IMR-90 (cell line): ENCODE results near the gene KLHDC3. TPM values are rescaled to one million over a fixed set of nuclear protein-coding genes. Genes with fewer than 3 reads are reported as not detected.

ENCODE experiments used
- ATAC-seq: fragments of 200-7000 bp; cut with Tn5 transposase; 2 replicates; pipeline ENCODE4 v1.9.1; 2020; ENCODE audit warnings: low read depth, mild to moderate bottlenecking, moderate library complexity
- BruUV-seq: library from RNA; stranded (reverse); fragments of 400-500 nt; replicated peaks from 2 replicates; lab custom pipeline; 2021; lab: Mats Ljungman, UMichigan
- CTCF ChIA-PET: fragments of 300-600 bp; formaldehyde crosslinking; extraction: SDS; loops from one replicate; lab custom pipeline; 2021; ENCODE audit warnings: antibody characterized with exemption; lab: Yijun Ruan, JAX
- POLR2A ChIA-PET: fragments of 300-600 bp; sonication (Branson Sonifier 250); formaldehyde crosslinking; loops from one replicate; lab custom pipeline; 2022; ENCODE audit warnings: antibody characterized with exemption; ENCODE audit not compliant: unreplicated experiment; lab: Charles Lee
- DNase-seq: peaks from one replicate; pipeline ENCODE4 v3.0.0; 2013
- H2AFZ ChIP-seq: replicated peaks from 2 replicates; pipeline ENCODE3; 2013; ENCODE audit warnings: low read length, mild to moderate bottlenecking; ENCODE audit not compliant: poor library complexity
- H2AK5ac ChIP-seq: 2 replicates; pipeline ENCODE4 v1.6.1; 2013; ENCODE audit warnings: low read depth, low read length, inconsistent platforms
- H2AK9ac ChIP-seq: replicated peaks from 2 replicates; pipeline ENCODE3; 2013; ENCODE audit warnings: mild to moderate bottlenecking, low read depth, low read length, moderate library complexity; ENCODE audit not compliant: poor library complexity
- H2BK120ac ChIP-seq: 2 replicates; pipeline ENCODE4 v1.6.1; 2013; ENCODE audit warnings: low read depth, low read length, inconsistent platforms
- H2BK15ac ChIP-seq: 3 replicates; pipeline ENCODE4 v1.6.1; 2013; ENCODE audit warnings: low read depth, low read length, inconsistent platforms
- H2BK20ac ChIP-seq: 2 replicates; pipeline ENCODE4 v1.6.1; 2013; ENCODE audit warnings: low read depth, mild to moderate bottlenecking, inconsistent platforms, low read length, moderate library complexity
- H2BK5ac ChIP-seq: 2 replicates; pipeline ENCODE4 v1.6.1; 2013; ENCODE audit warnings: mild to moderate bottlenecking, low read depth, low read length, inconsistent platforms; ENCODE audit not compliant: poor library complexity, severe bottlenecking
- H3K14ac ChIP-seq: replicated peaks from 2 replicates; pipeline ENCODE4 v1.6.1; 2013; ENCODE audit warnings: low read depth, low read length, inconsistent platforms
- H3K18ac ChIP-seq: 2 replicates; pipeline ENCODE4 v1.6.1; 2013; ENCODE audit warnings: low read depth, low read length, control low read depth
- H3K23ac ChIP-seq: 2 replicates; pipeline ENCODE4 v1.6.1; 2013; ENCODE audit warnings: low read depth, low read length, inconsistent platforms
- H3K27ac ChIP-seq: 2 replicates; pipeline ENCODE4 v1.5.1; 2013; ENCODE audit warnings: mild to moderate bottlenecking, control low read depth, low read length; ENCODE audit not compliant: insufficient read depth
- H3K27me3 ChIP-seq: 2 replicates; pipeline ENCODE4 v1.6.1; 2013; ENCODE audit warnings: low read length; ENCODE audit not compliant: control insufficient read depth, insufficient read depth
- H3K36me3 ChIP-seq: 2 replicates; pipeline ENCODE4 v1.6.1; 2013; ENCODE audit warnings: low read length, mixed read lengths; ENCODE audit not compliant: control insufficient read depth, insufficient read depth
- H3K4ac ChIP-seq: 2 replicates; pipeline ENCODE4 v1.6.1; 2013; ENCODE audit warnings: low read depth, low read length, inconsistent platforms
- H3K4me1 ChIP-seq: 2 replicates; pipeline ENCODE4 v1.6.1; 2013; ENCODE audit warnings: low read length, mixed read lengths; ENCODE audit not compliant: control insufficient read depth, insufficient read depth
- H3K4me2 ChIP-seq: 2 replicates; pipeline ENCODE4 v1.6.1; 2013; ENCODE audit warnings: low read depth, mild to moderate bottlenecking, control low read depth, low read length, moderate library complexity
- H3K4me3 ChIP-seq: 2 replicates; pipeline ENCODE4 v1.5.1; 2013; ENCODE audit warnings: low read depth, mild to moderate bottlenecking, control low read depth, low read length, moderate library complexity; ENCODE audit not compliant: insufficient read depth
- H3K56ac ChIP-seq: 2 replicates; pipeline ENCODE4 v1.6.1; 2013; ENCODE audit warnings: low read length, inconsistent platforms; ENCODE audit not compliant: insufficient read depth; ENCODE audit errors: extremely low read depth
- H3K79me1 ChIP-seq, 2 experiments: 2 replicates each; pipeline ENCODE4 v1.6.1; 2013; ENCODE audit warnings: low read length in 2 of 2, inconsistent platforms in 1 of 2, low read depth in 1 of 2
- H3K9ac ChIP-seq: 2 replicates; pipeline ENCODE4 v1.6.1; 2013; ENCODE audit warnings: low read depth, low read length, control low read depth
- H3K9me1 ChIP-seq: 2 replicates; pipeline ENCODE4 v1.6.1; 2013; ENCODE audit warnings: low read length, inconsistent platforms; ENCODE audit not compliant: insufficient read depth
- H3K9me3 ChIP-seq: 2 replicates; pipeline ENCODE4 v1.6.1; 2013; ENCODE audit warnings: low read length; ENCODE audit not compliant: control insufficient read depth, insufficient read depth
- H4K20me1 ChIP-seq: 2 replicates; pipeline ENCODE4 v1.6.1; 2013; ENCODE audit warnings: low read length, inconsistent platforms; ENCODE audit not compliant: insufficient read depth
- H4K5ac ChIP-seq: 2 replicates; pipeline ENCODE4 v1.6.1; 2013; ENCODE audit warnings: mild to moderate bottlenecking, low read depth, low read length, control low read depth
- H4K8ac ChIP-seq, 2 experiments: 2 replicates each; pipeline ENCODE4 v1.6.1; 2013; ENCODE audit warnings: low read depth in 2 of 2, low read length in 2 of 2, control low read depth in 1 of 2, inconsistent platforms in 1 of 2
- H4K91ac ChIP-seq: 2 replicates; pipeline ENCODE4 v1.6.1; 2013; ENCODE audit warnings: low read depth, low read length, inconsistent platforms; ENCODE audit not compliant: insufficient read depth
- BHLHE40 ChIP-seq: fragments of 150-350 bp; IDR thresholded peaks from 2 replicates; pipeline ENCODE4 v1.6.1; 2016; ENCODE audit warnings: mild to moderate bottlenecking, low read depth, low read length
- CHD1 ChIP-seq: IDR thresholded peaks from 2 replicates; pipeline ENCODE4 v1.6.1; 2012; ENCODE audit warnings: low read depth, low read length, improper control_type of control experiment
- FOS ChIP-seq: fragments of 150-350 bp; IDR thresholded peaks from 2 replicates; pipeline ENCODE4 v1.6.1; 2016; ENCODE audit warnings: low read depth, low read length
- MAFK ChIP-seq: IDR thresholded peaks from 2 replicates; pipeline ENCODE4 v1.6.1; 2012; ENCODE audit warnings: low read depth, low read length, improper control_type of control experiment
- MAZ ChIP-seq: IDR thresholded peaks from 2 replicates; pipeline ENCODE4 v1.6.1; 2012; ENCODE audit warnings: low read depth, mild to moderate bottlenecking, low read length, improper control_type of control experiment, moderate library complexity, borderline replicate concordance
- MXI1 ChIP-seq: IDR thresholded peaks from 2 replicates; pipeline ENCODE4 v1.6.1; 2012; ENCODE audit warnings: low read depth, mild to moderate bottlenecking, low read length, moderate library complexity, borderline replicate concordance
- NFE2L2 ChIP-seq: fragments of 150-350 bp; IDR thresholded peaks from 2 replicates; pipeline ENCODE4 v1.6.1; 2016; ENCODE audit warnings: low read depth, mild to moderate bottlenecking, low read length
- POLR2A ChIP-seq: IDR thresholded peaks from 2 replicates; pipeline ENCODE4 v1.6.1; 2012; ENCODE audit warnings: mild to moderate bottlenecking, low read depth, low read length
- RAD21 ChIP-seq: IDR thresholded peaks from 2 replicates; pipeline ENCODE4 v1.6.1; 2012; ENCODE audit warnings: low read length, improper control_type of control experiment
- RCOR1 ChIP-seq: IDR thresholded peaks from 2 replicates; pipeline ENCODE4 v1.6.1; 2012; ENCODE audit warnings: mild to moderate bottlenecking, low read length, improper control_type of control experiment; ENCODE audit not compliant: insufficient replicate concordance
- RFX5 ChIP-seq: IDR thresholded peaks from 2 replicates; pipeline ENCODE4 v1.8.0; 2012; ENCODE audit warnings: low read depth, mild to moderate bottlenecking, low read length, moderate library complexity
- SMC3 ChIP-seq: fragments of 150-350 bp; IDR thresholded peaks from 2 replicates; pipeline ENCODE4 v1.6.1; 2016; ENCODE audit warnings: low read depth, mild to moderate bottlenecking, antibody characterized with exemption, low read length, moderate library complexity
- WGBS, 2 experiments: methylation state at CpG; one replicate each; pipeline versions ENCODE4 v1.1.5 to v1.1.7; 2013; ENCODE audit warnings: missing lambda C conversion rate in 2 of 2; ENCODE audit not compliant: insufficient read length in 1 of 2; ENCODE audit errors: extremely low coverage in 2 of 2; 5-methylcytosine and 5-hydroxymethylcytosine counted together
- dilution Hi-C: fragments of 300-500 bp; cut with HindIII; formaldehyde crosslinking; loops from one replicate; pipeline ENCODE4 v1.14.3; 2018; ENCODE audit warnings: low sequenced_read_pairs; ENCODE audit not compliant: unreplicated experiment
- in situ Hi-C: fragments of 300-500 bp; cut with MboI; formaldehyde crosslinking; loops from 3 replicates; pipeline ENCODE4 v1.14.3; 2019; ENCODE audit warnings: low sequenced_read_pairs, inconsistent platforms, mixed read lengths
- intact Hi-C: fragments of 100-400 bp; cut with micrococcal nuclease; formaldehyde crosslinking; loops from 2 replicates; pipeline ENCODE4 v1.10.0; 2022
- polyA plus RNA-seq, 3 experiments: library from polyadenylated mRNA; depleted of rRNA; stranded (reverse); fragments of >200 nt; gene quantifications; 2 replicates each; pipeline ENCODE4 v1.2.3, GENCODE V29; 2012; ENCODE audit warnings: low replicate concordance in 1 of 3
- total RNA-seq: library from RNA; depleted of rRNA; stranded (reverse); fragments of >200 nt; gene quantifications from 2 replicates; pipeline ENCODE4 v1.2.3, GENCODE V29; 2012
- TF ChIP-seq, protein P1 (sequence below): conservative IDR thresholded peaks from 2 replicates; pipeline ENCODE4 v1.5.1; 2012; ENCODE audit warnings: mild to moderate bottlenecking, low read depth, low read length, improper control_type of control experiment
- TF ChIP-seq, protein P2 (sequence below): fragments of 150-350 bp; IDR thresholded peaks from 2 replicates; pipeline ENCODE4 v1.6.1; 2017; ENCODE audit warnings: mild to moderate bottlenecking, antibody characterized with exemption, low read length, low read depth
- TF ChIP-seq, protein P3 (sequence below): fragments of 150-350 bp; IDR thresholded peaks from 2 replicates; pipeline ENCODE4 v1.6.1; 2016; ENCODE audit warnings: low read depth, mild to moderate bottlenecking, low read length, moderate library complexity, borderline replicate concordance

The KLHDC3 gene
- total and polyA plus RNA-seq, 2 of the 4 experiments (the other 2 are of a cell fraction), result 57.1 to 76.0 TPM

DNA sequence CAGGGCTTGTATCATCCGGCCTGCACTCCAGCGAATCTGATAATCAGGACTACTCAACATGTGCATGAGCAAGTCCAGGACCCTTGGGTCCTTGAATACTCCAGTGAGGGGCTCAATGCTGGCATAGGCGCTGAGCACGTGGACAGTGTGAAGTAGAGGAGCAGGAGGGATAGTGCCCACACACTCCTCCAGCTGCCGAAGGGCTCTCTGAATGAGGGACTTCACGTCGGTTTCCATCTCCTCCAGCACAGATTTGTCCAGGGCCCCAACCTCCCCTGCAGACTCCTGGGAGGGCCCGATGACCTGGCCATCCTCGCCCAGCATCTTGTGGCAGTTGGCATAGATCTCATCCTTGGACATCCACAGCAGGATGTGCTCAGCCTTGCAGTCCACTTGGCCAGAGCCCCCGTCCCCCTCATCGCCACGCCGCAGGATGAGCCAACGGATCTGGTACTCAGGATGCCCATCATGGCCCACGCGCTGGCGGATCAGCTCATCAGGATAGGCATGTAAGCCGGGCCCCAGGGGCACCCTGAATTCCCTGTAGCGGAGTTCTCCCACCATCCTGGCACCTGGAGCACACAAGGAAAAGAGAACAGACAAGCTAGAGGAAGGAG, 38.3 kb downstream of the KLHDC3 start:
- peak overlapping the region; percentile 98; the same call in 1 of the 2 replicates for H3K23ac ChIP-seq
- peak overlapping the region; percentile 89; the same call in 1 of the 2 replicates for H3K56ac ChIP-seq
- no peaks in the 10 kb centered on the region for H3K27me3 ChIP-seq
- intact Hi-C loops, result loop anchor here (5.0 kb wide), 1 partner anchor 90 kb away; no protein-coding TSS in a partner anchor
- H2AFZ ChIP-seq, result peak overlapping the region; percentile 93
- peak overlapping the region; percentile 87 for H2BK5ac ChIP-seq
- peak overlapping the region; percentile 98 for H3K4ac ChIP-seq
- H4K5ac ChIP-seq, result peak overlapping the region; percentile 99
- H3K4me3 ChIP-seq, result peak overlapping the region; percentile 68
- POLR2A ChIA-PET, result no interaction called here
- in situ Hi-C loops, result no loop called here
- H2BK20ac ChIP-seq, result no peak overlapping the region
- H2BK120ac ChIP-seq, result peak overlapping the region; percentile 71; the same call in 1 of the 2 replicates
- WGBS, 2 experiments, result 89% methylated on average over 14 of the region's 19 CpGs; no CpG with 5 or more reads in 1 of the 2 experiments
- H3K14ac ChIP-seq, result peak overlapping the region; percentile 98
- peak overlapping the region; percentile 95; the same call in 1 of the 2 replicates for H3K9ac ChIP-seq
- dilution Hi-C loops, result no loop called here
- H4K20me1 ChIP-seq, result no peaks in the 10 kb centered on the region
- peaks cover 47% of the 10 kb centered on the region for H3K36me3 ChIP-seq
- peaks cover 21% of the 10 kb centered on the region for H3K9me1 ChIP-seq
- no peak overlapping the region; the same call in 1 of the 2 replicates for H3K18ac ChIP-seq
- H2AK9ac ChIP-seq, result peak overlapping the region; percentile 100
- TSS peak; percentile 46 for BruUV-seq
- H3K79me1 ChIP-seq, result peaks cover 17 to 50% of the 10 kb centered on the region in 2 experiments; a peak in 3 of 4 replicates
- CTCF ChIA-PET, result no interaction called here
- peak overlapping the region; percentile 54; the same call in 1 of the 3 replicates for H2BK15ac ChIP-seq
- H2AK5ac ChIP-seq, result peak overlapping the region; percentile 100
- H4K8ac ChIP-seq, result peak overlapping the region; percentile 84 to 100
- DNase-seq (no peak), ATAC-seq (no peak)
- peaks cover 18% of the 10 kb centered on the region for H3K4me1 ChIP-seq
- H3K9me3 ChIP-seq, result no peaks in the 10 kb centered on the region
- H3K4me2 ChIP-seq, result peak overlapping the region; percentile 99
- peak overlapping the region; percentile 87 for H3K27ac ChIP-seq
- H4K91ac ChIP-seq, result peak overlapping the region; percentile 88
- TF ChIP-seq RCOR1 (no peak), RFX5 (no peak), RAD21 (no peak), MAFK (no peak), MAZ (no peak), NFE2L2 (no peak), FOS (no peak), BHLHE40 (no peak), POLR2A (no peak), CHD1 (no peak), MXI1 (no peak), SMC3 (no peak)
- TF ChIP-seq, protein P1, sequence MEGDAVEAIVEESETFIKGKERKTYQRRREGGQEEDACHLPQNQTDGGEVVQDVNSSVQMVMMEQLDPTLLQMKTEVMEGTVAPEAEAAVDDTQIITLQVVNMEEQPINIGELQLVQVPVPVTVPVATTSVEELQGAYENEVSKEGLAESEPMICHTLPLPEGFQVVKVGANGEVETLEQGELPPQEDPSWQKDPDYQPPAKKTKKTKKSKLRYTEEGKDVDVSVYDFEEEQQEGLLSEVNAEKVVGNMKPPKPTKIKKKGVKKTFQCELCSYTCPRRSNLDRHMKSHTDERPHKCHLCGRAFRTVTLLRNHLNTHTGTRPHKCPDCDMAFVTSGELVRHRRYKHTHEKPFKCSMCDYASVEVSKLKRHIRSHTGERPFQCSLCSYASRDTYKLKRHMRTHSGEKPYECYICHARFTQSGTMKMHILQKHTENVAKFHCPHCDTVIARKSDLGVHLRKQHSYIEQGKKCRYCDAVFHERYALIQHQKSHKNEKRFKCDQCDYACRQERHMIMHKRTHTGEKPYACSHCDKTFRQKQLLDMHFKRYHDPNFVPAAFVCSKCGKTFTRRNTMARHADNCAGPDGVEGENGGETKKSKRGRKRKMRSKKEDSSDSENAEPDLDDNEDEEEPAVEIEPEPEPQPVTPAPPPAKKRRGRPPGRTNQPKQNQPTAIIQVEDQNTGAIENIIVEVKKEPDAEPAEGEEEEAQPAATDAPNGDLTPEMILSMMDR, result no peak
- TF ChIP-seq, protein P2, sequence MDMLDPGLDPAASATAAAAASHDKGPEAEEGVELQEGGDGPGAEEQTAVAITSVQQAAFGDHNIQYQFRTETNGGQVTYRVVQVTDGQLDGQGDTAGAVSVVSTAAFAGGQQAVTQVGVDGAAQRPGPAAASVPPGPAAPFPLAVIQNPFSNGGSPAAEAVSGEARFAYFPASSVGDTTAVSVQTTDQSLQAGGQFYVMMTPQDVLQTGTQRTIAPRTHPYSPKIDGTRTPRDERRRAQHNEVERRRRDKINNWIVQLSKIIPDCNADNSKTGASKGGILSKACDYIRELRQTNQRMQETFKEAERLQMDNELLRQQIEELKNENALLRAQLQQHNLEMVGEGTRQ, result no peak
- TF ChIP-seq, protein P3, sequence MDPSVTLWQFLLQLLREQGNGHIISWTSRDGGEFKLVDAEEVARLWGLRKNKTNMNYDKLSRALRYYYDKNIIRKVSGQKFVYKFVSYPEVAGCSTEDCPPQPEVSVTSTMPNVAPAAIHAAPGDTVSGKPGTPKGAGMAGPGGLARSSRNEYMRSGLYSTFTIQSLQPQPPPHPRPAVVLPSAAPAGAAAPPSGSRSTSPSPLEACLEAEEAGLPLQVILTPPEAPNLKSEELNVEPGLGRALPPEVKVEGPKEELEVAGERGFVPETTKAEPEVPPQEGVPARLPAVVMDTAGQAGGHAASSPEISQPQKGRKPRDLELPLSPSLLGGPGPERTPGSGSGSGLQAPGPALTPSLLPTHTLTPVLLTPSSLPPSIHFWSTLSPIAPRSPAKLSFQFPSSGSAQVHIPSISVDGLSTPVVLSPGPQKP, result no peak
